Fibroblast of skin of right quadriceps (primary cell): ENCODE measurements around the gene ARSA.
A peak's percentile ranks its signal among the peaks of the same experiment; 100 is the strongest.

Experiments used
- DNase-seq: peaks from one replicate; pipeline ENCODE4 v3.0.0-alpha.2; 2013

ARSA gene

GRCh38 chr22:50576806-50577696 lies 50.9 kb downstream of the ARSA start:
- no peak for DNase-seq

GRCh38 chr22:50576070-50576469 lies 51.9 kb downstream of the ARSA start:
- DNase-seq, result peak; percentile 40

DNA sequence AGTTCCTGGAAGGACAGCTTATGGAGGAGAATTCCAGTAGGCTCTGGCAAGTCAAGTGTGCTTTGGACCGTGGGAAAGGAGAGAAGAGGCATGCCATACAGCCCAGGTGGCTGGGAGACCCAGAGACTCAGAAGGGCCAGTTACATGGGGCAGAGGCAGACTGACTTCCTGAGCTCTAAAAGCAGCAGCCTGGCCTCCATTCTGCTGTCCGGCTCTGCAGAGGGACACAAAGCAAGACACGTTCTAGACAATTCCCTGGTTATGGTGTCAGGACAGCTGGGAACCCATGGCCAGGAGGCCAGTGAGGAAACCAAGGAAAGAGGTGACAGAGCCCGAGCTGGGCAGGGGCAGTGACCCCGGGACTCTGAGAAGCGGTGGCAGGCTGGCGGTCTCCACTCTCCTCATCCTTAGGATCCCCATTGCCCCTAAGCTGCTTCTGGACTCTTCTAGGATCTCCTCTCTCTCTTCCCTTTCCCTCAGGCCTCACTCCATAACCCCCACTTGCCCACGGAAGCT lies 52.5 kb downstream of the ARSA start:
- no peak for DNase-seq
